Measurements from ENCODE around the gene CYP2U1. TPM values are rescaled to one million over a fixed set of nuclear protein-coding genes. Genes with fewer than 3 reads are reported as not detected.
"Not testable (repeated sequence)": the region's sequence is repeated elsewhere in the genome, so short reads cannot be mapped to it uniquely, and the experiment has no call there.

Gene CYP2U1
- total RNA-seq, 1 donor from 2014 or later, result 7.7 TPM

DNA sequence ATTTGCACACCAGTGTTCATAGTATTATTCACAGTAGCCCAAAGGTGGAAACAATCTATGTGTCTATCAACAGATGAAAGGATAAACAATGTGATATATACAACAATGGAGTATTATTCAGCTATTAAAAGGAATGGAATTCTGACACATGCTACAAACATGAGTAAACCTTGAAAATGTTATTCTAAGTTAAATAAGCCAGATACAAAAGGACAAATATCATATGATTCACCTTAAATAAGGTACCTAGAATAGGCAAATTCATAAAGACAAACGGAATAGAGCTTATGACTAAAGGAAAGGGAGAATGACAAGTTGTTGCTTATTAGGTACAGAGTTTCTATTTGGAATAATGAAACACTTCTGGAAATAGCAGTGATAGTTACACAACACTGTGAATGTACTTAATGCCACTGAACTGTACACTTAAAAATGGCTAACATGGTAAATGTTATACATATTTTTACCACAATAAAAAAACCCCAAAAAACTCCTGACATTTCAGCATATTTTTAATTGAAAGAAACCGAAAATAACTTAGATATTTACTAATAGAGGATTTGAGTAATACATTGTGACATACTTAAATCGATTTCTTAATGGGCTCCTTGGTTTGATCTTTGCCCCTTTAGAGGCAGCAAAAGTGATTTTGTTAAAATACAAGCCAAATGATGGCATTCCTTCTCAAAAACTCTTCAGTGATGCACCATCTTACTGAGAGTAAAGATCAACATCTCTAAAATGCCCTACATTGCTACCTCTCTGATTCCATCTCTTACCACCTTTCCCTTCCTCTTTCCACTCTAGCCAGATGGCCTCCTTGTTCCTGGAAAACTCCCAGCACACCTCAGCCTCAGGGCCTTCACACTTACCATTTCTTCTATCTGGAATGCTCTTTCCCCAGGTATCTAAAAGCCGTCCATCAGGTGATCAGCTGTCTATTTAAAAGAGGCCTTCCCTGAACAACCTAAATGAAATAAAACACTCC is 8.6 kb upstream of the CYP2U1 start:
- DNase-seq, result no peak

DNA sequence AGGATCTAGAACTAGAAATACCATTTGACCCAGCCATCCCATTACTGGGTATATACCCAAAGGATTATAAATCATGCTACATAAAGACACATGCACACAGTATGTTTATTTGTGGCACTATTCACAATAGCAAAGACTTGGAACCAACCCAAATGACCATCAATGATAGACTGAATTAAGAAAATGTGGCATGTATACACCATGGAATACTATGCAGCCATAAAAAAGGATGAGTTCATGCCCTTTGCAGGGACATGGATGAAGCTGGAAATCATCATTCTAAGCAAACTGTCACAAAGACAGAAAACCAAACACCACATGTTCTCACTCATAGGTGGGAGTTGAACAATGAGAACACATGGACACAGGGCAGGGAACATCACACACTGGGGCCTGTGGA is 5.6 kb upstream of the CYP2U1 start:
- DNase-seq, result not testable (repeated sequence)

- DNase-seq, result not testable (repeated sequence)
These were observed 4.5 kb upstream of the CYP2U1 start for GRCh38 chr4:107926875-107927274.

GRCh38 chr4:107931775-107932321 is 499 bp downstream of the CYP2U1 start:
- DNase-seq, result no peak

GRCh38 chr4:107935246-107935645 is 3.9 kb downstream of the CYP2U1 start:
- DNase-seq, result no peak

- no peak for DNase-seq
These were observed 5.7 kb downstream of the CYP2U1 start for GRCh38 chr4:107937040-107937439.

GRCh38 chr4:107939307-107939706 is 8.0 kb downstream of the CYP2U1 start:
- DNase-seq, result no peak

GRCh38 chr4:107945809-107946208 is 14.5 kb downstream of the CYP2U1 start:
- DNase-seq, result no peak

GRCh38 chr4:107950746-107951540 is 19.6 kb downstream of the CYP2U1 start:
- no peak for DNase-seq

- DNase-seq, result no peak
These were observed 20.2 kb downstream of the CYP2U1 start for GRCh38 chr4:107951551-107951950.

GRCh38 chr4:107956011-107956410 is 24.7 kb downstream of the CYP2U1 start:
- DNase-seq, result no peak

- DNase-seq, result no peak
These were observed 35.6 kb downstream of the CYP2U1 start for GRCh38 chr4:107966903-107967302.

GRCh38 chr4:107967519-107967918 is 36.2 kb downstream of the CYP2U1 start:
- DNase-seq, result not testable (repeated sequence)

- not testable (repeated sequence) for DNase-seq
These were observed 36.6 kb downstream of the CYP2U1 start for GRCh38 chr4:107967921-107968320.

- no peak for DNase-seq
These were observed 38.9 kb downstream of the CYP2U1 start for GRCh38 chr4:107970063-107970798.

- DNase-seq, result no peak
These were observed 41.3 kb downstream of the CYP2U1 start for GRCh38 chr4:107972605-107973004.

GRCh38 chr4:107974523-107974922 is 43.2 kb downstream of the CYP2U1 start:
- DNase-seq, result no peak

- DNase-seq, result no peak
These were observed 46.1 kb downstream of the CYP2U1 start for GRCh38 chr4:107977482-107977881.

DNA sequence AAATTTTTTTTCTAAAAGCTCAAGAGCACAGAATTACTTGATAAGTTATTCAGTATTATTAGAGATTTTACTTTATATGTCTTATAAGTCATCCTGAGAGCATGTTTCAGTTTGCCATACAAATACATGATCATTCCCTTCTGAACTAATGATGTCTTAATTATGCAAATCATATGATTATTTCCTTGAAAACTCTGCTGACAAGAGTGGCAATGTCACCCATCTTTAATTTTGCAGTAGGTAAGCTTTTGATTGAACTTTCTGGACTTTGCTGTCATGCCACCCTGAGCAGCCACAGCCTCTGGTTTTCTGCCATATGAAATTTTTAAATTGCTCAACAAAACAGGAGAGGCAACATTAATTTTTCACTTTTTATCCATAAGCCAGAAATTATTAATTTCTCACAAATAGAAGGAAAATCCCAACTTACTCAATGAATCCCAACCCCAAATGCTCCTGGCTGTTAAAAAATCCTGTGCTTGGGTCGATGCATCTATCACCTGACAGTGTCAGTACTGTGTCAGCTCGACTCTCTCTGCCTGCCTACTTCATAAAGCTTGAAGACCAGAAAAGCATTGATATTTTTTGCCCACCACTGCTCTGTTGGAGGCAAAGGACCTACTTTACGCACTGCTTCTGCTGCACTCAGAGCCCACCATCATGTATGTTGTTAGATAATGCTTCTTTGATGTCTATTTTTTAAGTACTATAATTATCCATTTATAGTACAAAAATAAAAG is 46.8 kb downstream of the CYP2U1 start:
- DNase-seq, result no peak

DNA sequence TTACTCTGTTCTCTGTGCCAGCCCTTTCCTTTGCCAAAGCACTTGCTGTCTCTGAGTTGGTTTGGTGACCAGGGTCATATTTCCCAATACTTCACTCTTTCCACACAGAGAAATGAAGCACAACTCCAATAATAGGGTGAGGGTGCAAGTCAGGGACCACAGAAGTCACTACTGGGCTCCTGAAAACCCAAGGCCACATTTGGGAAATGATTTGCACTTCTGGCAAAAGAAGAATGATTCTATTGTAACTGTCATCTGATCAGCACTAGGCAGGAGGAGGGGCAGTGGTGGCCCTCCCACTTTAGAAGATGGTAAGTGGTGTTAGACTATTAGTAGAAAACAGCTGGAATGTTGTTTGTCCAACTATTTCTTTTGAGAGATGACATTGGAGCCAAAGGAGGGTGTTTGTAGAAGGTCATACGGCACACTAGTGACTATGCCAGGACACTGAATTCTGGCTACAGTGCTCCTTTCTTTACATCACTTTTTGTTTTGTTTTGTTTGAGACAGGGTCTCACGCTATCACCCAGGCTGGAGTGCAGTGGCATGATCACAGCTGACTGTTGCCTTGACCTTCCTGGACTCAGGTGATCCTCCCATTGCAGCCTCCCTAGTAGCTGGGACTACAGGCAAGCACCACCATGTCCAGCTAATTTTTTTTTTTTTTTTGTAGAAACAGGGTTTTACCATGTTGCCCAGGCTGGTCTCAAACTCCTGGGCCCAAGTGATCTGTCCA is 47.5 kb downstream of the CYP2U1 start:
- DNase-seq, result no peak
